Hematopoietic multipotent progenitor cell treated with erythropoietin and hydrocortisone succinate and interleukin-3 and kit ligand, for 17 days (in vitro differentiated cells): Measurements from ENCODE around the gene LDLRAP1.

Source experiments
- DNase-seq: peaks from one replicate; pipeline ENCODE4 v3.0.0-alpha.2; 2015; ENCODE audit warnings: low spot score

LDLRAP1 gene

GRCh38 chr1:25524568-25525360 is 18.6 kb upstream of the LDLRAP1 start:
- DNase-seq: no peak

- DNase-seq: no peak
Measured at GRCh38 chr1:25525361-25525688, 18.1 kb upstream of the LDLRAP1 start.

- no peak for DNase-seq
Measured at GRCh38 chr1:25526753-25527152, 16.7 kb upstream of the LDLRAP1 start.

DNA sequence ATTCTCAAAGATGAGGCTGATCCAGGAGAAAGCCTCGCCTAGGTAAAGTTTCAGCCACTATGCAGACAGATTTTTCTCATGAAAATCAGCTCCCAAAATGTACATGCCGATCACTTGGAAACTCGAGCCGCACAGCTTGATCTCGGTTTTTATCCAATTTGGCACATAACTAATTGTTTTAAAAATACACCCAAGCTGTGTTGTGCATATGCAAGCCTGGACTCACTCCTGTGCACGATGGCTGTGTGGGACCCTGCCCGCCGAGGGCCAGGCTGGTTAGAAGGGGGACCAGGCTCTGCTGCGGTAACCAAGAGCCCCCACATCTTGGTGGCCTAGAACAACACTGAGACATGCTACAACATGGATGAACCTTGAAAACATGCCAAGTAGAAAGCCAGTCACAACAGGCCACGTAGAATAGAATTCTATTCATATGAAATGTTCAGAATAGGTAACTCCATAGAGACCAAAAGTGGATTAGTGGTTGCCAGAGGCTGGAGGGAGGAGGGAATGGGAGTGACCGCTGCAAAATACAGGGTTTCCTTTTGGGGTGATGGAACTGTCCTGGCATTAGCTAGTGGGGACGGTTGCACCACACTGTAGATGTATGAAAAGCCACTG is 16.1 kb upstream of the LDLRAP1 start:
- DNase-seq: no peak

GRCh38 chr1:25527946-25528595 is 15.3 kb upstream of the LDLRAP1 start:
- no peak for DNase-seq

GRCh38 chr1:25528881-25529517 is 14.4 kb upstream of the LDLRAP1 start:
- no peak for DNase-seq

GRCh38 chr1:25529518-25530185 is 13.8 kb upstream of the LDLRAP1 start:
- no peak for DNase-seq

GRCh38 chr1:25530186-25531081 is 13.0 kb upstream of the LDLRAP1 start:
- no peak for DNase-seq

DNA sequence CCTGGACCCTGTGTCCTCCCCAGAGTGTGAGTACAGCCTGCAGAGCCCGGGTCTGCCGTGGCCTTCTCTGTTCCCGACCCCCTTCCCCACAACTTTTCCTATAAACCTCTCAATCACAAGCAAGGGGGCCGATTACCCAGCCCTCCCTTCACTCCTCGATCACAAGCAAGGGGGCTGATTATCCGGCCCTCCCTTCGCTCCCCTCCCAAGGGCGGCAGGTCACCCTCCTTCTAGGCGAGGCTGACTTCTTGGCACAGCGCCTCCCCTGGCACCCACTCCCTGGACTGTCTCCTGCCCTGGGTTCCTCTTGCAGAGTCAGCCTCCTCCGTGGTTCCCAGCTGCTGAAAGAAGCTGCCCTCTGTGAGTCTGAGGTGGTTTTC is 12.3 kb upstream of the LDLRAP1 start:
- DNase-seq: no peak

- no peak for DNase-seq
Measured at GRCh38 chr1:25532970-25533369, 10.4 kb upstream of the LDLRAP1 start.

GRCh38 chr1:25533775-25534409 is 9.5 kb upstream of the LDLRAP1 start:
- no peak for DNase-seq

DNA sequence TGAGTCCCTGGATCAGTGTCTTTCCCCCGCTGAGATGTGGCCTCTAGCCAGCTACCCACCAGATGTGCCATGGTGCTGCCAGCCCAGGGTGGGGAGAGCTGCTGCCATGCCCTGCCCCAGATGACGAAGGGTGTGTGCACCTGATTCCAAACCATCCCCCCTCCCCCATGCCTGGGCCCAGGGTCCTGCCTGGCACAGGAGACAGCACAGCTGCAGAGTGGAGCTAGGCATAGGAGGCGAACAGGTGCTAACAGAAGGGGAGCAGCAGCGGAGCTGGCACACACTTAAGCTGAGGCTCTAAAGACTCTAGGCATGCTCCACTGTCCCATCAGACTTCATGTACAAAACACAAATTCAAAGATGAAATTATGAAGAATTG is 9.0 kb upstream of the LDLRAP1 start:
- DNase-seq: no peak

- DNase-seq: no peak
Measured at GRCh38 chr1:25536124-25536523, 7.3 kb upstream of the LDLRAP1 start.

DNA sequence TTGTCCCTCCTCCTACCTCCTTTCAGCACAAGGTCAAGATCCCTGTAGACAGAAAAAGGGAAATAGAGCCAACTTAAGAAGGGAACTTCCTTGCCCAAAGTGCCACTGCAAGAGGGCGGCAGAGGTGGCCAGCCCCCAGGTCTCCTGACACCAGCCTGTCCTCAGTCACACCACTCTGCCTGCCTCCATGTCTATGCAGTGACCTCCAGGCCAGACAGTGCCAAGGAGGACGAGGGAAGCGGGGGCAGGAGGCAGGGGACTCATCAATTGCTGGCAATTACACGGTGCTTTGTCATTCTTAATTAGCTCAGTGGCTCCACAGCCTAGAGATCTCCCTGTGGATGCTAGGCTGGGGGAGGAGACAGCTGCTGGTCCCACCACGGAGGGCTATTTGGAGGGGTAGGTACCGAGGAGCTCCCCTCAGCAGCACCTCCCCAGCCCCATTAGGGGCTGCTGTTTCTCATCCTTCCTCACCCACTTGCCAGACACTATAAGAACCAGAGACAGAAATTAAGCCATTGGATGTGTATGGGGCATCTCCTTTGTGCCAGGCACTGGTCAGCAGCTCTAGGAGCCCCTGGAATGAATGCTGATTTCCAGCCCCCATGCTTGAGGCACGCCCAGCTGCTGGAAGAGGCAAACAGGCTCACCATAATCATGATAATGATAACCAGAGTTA is 6.1 kb upstream of the LDLRAP1 start:
- no peak for DNase-seq

DNA sequence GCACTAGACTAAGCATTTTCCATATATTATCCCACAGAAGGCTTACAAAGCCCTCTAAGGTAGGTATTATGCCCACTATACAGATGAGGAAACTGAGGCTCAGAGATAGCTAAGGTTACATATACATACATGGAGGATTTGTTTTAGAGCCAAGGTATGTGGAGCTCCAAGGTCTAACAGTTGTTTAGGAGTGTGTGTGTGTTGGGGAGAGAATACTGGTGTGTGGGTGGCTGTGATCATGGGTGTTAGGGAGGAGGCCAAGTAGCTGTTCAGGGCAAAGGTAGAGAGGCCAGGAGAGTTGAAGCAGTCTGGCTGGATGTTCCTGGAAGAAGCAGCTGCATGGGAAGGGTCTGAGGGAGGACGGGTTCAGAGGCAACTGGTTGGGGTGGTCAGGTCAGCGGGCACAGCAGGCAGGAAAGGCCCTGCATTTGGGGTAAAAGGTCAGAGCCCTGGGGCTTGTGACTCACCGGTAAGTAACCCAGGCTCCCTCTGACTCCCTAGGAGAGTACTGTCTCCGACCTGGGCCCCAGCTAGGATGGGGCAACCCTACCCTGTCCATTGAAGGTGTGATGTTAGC is 5.1 kb upstream of the LDLRAP1 start:
- no peak for DNase-seq

DNA sequence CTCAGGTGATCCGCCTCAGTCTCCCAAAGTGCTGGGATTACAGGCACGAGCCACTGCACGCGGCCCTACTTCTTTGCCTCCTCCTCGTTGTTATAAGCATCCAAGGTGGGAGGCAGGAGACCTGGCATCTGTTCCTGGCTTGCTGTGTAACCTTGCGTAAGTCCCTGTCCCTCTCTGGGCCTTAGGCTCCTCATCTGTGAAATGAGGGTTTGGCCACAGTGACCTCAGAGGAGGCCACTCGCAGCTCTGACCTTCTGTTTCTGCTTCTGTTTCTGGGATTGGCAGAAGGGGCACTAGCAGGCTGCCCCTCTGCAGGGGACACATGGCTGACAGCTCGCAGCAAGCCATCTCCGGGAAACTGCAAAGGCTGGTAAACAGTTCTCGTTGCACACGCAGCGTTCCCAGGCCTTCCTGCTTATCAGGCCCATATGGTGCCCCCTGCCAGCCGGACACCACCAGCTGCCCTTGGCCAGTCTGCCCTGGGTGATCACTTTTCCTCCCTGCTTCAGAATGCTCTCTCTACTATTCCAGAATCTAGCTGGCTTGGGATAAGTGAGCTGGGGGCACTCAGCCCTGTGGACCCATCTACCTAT is 2.6 kb upstream of the LDLRAP1 start:
- no peak for DNase-seq

- DNase-seq: no peak
Measured at GRCh38 chr1:25541425-25541824, 2.0 kb upstream of the LDLRAP1 start.

DNA sequence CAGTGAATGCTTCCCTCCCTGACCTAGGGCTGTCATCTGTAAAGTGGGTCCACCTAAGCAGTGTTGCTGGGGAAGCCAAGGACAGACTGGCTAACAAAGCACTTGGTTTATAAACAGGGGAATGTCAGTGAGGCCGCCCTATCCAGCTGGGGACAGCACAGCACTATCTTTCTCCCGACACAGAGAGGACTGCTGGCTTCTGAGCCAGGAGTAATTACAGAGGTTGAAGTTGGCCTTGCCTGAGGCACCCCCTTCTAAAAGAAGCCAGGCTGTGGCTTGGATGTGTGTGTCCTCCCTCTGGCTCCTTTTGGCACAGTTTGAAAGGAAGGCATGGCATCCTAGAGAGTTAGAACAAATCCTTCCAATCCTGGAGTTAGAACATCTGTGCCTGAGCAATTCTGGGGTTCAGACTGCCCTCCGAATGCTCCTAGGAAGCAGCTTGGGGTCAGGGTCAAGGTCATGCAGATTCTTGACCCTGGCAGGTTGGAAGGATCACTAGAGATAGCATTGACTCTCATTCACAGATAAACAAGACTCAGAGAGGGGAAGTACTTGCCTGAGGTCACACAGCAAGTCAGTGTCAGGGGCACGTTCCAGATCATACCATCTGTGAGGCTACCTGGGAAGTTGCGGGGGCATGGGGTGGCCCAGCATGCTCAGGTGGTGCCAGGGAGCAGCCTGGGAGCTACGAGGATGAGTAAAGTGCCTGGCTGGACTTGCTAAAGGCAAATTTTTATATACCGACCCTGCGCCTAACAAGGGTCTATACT is 1.3 kb upstream of the LDLRAP1 start:
- DNase-seq: no peak

DNA sequence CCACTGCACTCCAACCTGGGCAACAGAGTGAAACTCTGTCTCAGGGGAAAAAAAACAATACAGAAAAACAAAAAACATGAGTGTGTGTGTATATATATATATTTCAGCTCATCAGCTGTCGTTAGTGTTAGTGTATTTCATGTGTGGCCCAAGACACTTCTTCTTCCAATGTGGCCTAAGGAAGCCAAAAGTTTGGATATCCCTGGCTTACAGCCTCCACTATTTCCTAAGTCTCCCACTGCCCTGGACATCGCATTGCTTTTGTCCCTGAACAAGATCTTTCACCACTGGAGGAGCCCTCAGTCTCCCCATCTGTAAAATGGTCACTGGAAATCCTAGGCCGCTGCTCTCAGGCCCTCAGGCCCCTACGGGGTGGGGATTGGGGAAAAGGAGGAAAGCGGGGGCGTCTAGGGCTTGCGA is 391 bp upstream of the LDLRAP1 start:
- no peak for DNase-seq
